Activated naive CD4-positive, alpha-beta T cell treated with anti-CD3 and anti-CD28 coated beads, Interleukin-2, amount 10 ng/mL, durations not matched to agents 7 days and 5 days (primary cell): ENCODE data around the gene PRL.

Source experiments
- CTCF ChIA-PET: fragments of 350-600 bp; sonication (Branson Sonifier 250); formaldehyde crosslinking; loops from one replicate; lab custom pipeline; 2021; ENCODE audit warnings: antibody characterized with exemption; lab: Charles Lee
- DNase-seq: peaks from one replicate; pipeline ENCODE4 v3.0.0-alpha.2; 2020
- H3K27ac Mint-ChIP-seq: one replicate; pipeline ENCODE4 v1.8.0; 2021; ENCODE audit warnings: mild to moderate bottlenecking, moderate library complexity, mixed read lengths
- H3K27me3 Mint-ChIP-seq: one replicate; pipeline ENCODE4 v1.8.0; 2021; ENCODE audit warnings: mild to moderate bottlenecking, mixed read lengths
- H3K36me3 Mint-ChIP-seq: one replicate; pipeline ENCODE4 v1.8.0; 2021; ENCODE audit warnings: mixed read lengths
- H3K4me1 Mint-ChIP-seq: one replicate; pipeline ENCODE4 v1.8.0; 2021; ENCODE audit warnings: mixed read lengths
- H3K4me3 Mint-ChIP-seq: one replicate; pipeline ENCODE4 v1.8.0; 2021; ENCODE audit warnings: mild to moderate bottlenecking, moderate library complexity, mixed read lengths
- H3K9me3 Mint-ChIP-seq: one replicate; pipeline ENCODE4 v1.8.0; 2021; ENCODE audit warnings: mixed read lengths

PRL gene

DNA sequence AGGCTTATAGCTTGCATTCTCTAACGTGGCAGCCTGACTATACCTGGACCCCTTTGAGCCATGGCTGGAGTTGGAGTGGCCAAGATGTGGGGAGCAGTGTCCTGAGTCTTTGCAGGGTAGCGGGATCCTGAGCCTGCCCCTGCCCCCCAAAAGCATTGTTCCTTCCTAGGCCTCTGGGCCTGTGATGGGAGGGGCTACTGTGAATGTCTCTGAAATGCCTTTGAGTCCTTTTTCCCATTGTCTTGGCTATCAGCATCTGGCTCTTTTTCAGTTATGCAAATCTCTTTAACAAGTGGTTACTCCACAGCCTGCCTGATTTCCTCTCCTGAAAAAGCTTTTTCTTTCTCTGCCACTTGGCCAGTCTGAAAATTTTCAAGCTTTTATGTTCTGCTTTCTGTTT, 17.0 kb upstream of the PRL start:
- DNase-seq = no peak
- Mint-ChIP-seq H3K4me3 (no peak overlapping the region), H3K4me1 (no peaks in the 10 kb centered on the region), H3K27me3 (no peaks in the 10 kb centered on the region), H3K27ac (no peak overlapping the region), H3K36me3 (no peaks in the 10 kb centered on the region), H3K9me3 (peaks cover 21% of the 10 kb centered on the region)
- CTCF ChIA-PET = no interaction called here

DNA sequence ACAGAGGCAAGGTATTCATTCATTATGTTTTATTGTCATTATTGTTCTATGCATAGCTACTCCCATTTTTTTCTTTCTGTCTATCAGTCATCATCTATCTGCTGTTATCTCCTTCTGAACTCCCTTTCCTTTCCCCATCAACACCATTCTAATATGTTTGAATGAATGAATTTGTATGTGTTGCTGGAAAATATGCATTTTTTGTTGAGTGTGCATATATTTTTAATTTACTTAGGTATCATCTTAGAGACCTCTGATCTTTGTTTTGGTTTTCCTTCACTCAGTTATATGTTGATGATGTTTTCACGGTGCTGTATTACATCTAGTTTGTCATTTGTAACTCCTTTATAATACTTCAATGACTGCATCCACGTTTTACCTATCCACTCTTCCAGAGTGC, 12.1 kb upstream of the PRL start:
- H3K9me3 Mint-ChIP-seq = peaks cover 8% of the 10 kb centered on the region

DNA sequence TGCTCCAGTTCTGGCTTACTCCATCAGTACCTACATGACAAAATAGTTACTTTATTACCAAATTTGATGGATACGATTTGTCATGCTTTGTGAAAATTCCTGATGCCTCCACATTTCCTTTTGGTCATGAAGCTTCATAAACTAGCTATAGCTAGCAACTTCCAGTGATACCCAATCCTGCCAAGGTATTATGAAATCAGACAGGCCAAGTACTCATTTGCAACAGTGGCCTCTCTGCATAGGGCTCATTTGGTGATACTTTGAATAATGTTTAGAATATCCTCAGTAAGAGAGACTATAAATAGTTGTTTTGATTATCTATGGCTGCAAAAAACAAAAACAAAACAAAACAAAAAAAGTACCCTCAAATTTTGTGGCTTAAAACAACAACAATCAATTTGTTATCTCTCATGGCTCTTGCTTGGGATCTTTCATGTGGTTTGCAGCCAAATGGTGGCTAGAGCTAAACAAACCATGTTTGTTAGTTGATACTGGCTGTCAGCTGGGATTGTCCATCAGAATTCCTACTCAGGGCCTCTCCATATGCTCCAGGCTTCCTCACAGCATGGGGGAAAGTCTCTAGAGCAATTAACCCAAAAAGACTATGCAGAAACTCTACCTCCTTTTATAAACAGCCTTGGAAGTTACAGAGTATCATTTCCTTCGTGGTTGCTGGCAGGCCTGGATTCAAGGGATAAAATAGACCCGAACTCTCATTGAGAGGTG, 10.1 kb upstream of the PRL start:
- H3K27me3 Mint-ChIP-seq = no peaks in the 10 kb centered on the region
- no peak overlapping the region for H3K27ac Mint-ChIP-seq
- no peak overlapping the region for H3K4me3 Mint-ChIP-seq
- no peak for DNase-seq
- no peaks in the 10 kb centered on the region for H3K4me1 Mint-ChIP-seq
- peaks cover 6% of the 10 kb centered on the region for H3K9me3 Mint-ChIP-seq
- CTCF ChIA-PET = no interaction called here
- no peaks in the 10 kb centered on the region for H3K36me3 Mint-ChIP-seq

More for the DNA sequence above, 12.1 kb upstream of the PRL start:
- CTCF ChIA-PET = no interaction called here
- DNase-seq = no peak
- H3K27ac Mint-ChIP-seq = no peak overlapping the region
- no peaks in the 10 kb centered on the region for H3K36me3 Mint-ChIP-seq
- no peak overlapping the region for H3K4me3 Mint-ChIP-seq
- no peaks in the 10 kb centered on the region for H3K27me3 Mint-ChIP-seq
- no peaks in the 10 kb centered on the region for H3K4me1 Mint-ChIP-seq

DNA sequence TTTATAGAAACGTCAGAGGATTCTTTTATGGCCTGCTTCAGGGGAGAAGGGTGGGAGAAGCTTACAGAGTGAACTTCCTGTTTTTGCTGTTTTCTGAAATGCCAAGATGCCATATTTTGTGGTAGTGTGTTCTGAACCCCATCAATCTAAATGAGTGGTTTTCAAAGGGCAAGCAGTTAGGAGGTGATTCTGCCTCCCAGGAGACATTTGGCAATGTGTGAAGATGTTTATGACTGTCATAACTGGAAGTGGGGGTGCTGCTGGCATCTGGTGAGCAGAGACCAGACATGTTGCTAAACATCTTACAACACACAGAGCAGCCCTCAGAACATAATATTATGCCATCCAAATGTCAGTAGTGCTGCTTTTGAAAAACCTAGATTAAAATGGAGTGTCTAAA, 6.0 kb upstream of the PRL start:
- H3K36me3 Mint-ChIP-seq = no peaks in the 10 kb centered on the region
- no peak for DNase-seq
- H3K9me3 Mint-ChIP-seq = no peaks in the 10 kb centered on the region
- H3K27ac Mint-ChIP-seq = no peak overlapping the region
- H3K4me3 Mint-ChIP-seq = no peak overlapping the region
- CTCF ChIA-PET = no interaction called here
- no peaks in the 10 kb centered on the region for H3K27me3 Mint-ChIP-seq
- H3K4me1 Mint-ChIP-seq = no peaks in the 10 kb centered on the region

DNA sequence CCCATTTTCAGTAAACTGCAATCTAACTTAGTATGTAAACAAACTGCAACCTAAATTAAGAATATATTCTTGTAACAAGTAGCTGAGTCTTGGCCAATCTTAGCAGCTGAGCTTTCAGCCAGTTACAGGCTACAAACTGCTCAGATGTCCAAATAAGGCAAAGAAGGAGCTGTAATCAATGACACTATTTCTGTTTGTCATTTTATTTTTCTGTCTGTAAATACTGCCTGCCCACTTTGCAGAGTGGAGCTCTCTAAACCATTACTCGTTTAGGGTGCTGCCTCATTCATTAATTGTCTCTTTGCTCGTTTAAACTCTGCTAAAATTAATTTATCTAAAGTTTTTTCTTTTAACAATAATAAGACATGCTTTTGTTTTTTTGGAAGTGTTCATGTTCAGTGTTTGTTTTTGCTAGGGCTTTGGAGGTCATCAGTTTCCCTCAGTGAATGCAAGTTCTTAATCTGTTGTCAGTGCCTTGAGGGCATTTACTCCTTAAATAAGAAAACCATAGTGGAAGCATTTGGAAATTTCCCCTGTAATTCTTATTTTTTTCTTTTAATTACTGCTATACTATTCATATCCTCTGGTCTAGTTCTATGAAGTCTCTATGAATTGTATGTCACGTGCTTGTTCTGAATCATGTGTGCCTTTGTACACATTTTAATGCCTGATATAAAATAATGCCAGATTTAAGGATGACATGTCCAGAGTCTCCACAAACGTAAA, 3.6 kb upstream of the PRL start:
- no peak overlapping the region for H3K27ac Mint-ChIP-seq
- H3K9me3 Mint-ChIP-seq = no peaks in the 10 kb centered on the region
- H3K36me3 Mint-ChIP-seq = no peaks in the 10 kb centered on the region
- H3K4me1 Mint-ChIP-seq = no peaks in the 10 kb centered on the region
- no peak overlapping the region for H3K4me3 Mint-ChIP-seq
- no peak for DNase-seq
- CTCF ChIA-PET = no interaction called here
- H3K27me3 Mint-ChIP-seq = no peaks in the 10 kb centered on the region

DNA sequence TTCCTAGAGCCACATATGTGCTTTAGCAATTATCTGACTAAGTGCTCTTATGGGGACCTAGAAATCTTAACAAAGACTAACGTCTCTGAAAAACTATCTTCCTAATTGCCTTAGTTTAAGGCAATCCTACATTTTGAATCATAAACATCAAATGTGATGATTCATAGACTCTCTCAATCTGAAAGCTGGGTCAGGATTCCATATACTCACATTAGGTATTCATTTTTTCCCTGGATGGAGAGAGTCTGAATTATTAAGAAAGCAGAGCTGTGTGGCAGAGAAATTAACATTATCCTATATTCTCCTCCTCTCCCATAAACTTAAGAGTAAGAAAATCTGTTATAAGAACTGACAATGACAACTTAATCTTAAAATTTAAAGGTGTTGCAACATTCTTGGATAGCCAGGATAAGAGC, 1.6 kb upstream of the PRL start:
- no peaks in the 10 kb centered on the region for H3K4me1 Mint-ChIP-seq
- no peaks in the 10 kb centered on the region for H3K27me3 Mint-ChIP-seq
- no peak for DNase-seq
- no peaks in the 10 kb centered on the region for H3K36me3 Mint-ChIP-seq
- CTCF ChIA-PET = no interaction called here
- H3K27ac Mint-ChIP-seq = no peak overlapping the region
- H3K4me3 Mint-ChIP-seq = no peak overlapping the region
- no peaks in the 10 kb centered on the region for H3K9me3 Mint-ChIP-seq

DNA sequence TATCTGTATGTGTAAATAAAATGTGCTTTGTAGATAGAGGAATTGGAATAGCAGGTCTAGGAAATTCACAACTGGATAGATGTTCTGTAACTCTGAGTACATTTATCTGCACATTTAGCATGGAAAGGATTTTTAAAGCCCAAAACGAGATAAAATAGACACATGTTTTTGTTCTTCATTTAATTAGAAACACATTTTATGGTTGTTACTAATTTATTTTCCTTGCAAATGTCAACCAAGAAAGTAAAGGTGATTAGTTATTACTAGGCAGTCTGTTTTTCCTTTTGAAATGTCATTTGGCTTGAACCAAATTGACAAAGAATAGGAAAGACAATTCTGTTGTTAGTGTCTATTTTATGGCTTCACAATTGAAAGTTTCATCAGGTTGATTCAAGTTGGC, 769 bp downstream of the PRL start:
- H3K9me3 Mint-ChIP-seq = no peaks in the 10 kb centered on the region
- no peak overlapping the region for H3K27ac Mint-ChIP-seq
- no peaks in the 10 kb centered on the region for H3K27me3 Mint-ChIP-seq
- no peak overlapping the region for H3K4me3 Mint-ChIP-seq
- no peaks in the 10 kb centered on the region for H3K4me1 Mint-ChIP-seq
- DNase-seq = no peak
- CTCF ChIA-PET = no interaction called here
- no peaks in the 10 kb centered on the region for H3K36me3 Mint-ChIP-seq

DNA sequence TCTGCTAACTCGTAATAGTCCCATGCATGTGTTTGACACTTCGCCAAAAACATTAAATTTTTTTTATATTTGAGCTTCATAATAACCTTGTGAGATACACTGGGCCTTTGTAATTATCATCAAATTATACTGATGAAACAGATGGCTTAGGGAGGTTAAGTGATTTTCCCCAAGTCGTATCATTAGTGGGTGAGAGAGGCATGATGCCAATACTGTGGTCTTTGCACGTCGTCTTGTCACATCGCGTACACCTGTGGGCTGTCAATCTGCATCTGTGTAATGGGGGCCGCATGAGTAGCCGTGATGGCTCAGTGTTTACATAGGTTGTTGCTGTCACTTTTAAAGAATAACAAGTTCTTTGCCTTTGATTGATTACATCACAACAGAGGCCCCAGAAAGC, 1.7 kb downstream of the PRL start:
- Mint-ChIP-seq H3K4me3 (no peak overlapping the region), H3K27me3 (no peaks in the 10 kb centered on the region), H3K4me1 (no peaks in the 10 kb centered on the region), H3K36me3 (no peaks in the 10 kb centered on the region), H3K9me3 (no peaks in the 10 kb centered on the region), H3K27ac (no peak overlapping the region)
- CTCF ChIA-PET = no interaction called here
- DNase-seq = no peak

DNA sequence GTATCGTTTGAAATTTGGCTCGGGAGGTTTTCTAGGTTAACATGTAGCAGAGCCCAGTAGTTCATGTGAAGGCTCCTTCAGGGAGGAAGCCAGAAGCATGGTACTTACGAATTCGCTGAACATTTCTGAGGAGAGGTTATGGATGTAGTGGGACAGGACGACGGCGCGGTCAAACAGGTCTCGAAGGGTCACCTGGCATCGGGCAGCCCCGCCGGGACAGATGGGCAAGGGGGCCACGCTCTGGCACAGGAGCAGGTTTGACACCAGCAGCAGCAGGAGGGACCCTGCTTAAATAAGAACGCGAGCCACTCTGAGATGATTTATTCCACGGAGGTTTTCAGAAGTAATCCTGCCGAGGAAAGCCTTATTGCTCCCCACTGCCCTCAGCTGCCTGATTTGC, 2.5 kb downstream of the PRL start:
- CTCF ChIA-PET = no interaction called here
- Mint-ChIP-seq H3K4me3 (no peak overlapping the region), H3K27ac (no peak overlapping the region), H3K27me3 (no peaks in the 10 kb centered on the region), H3K36me3 (no peaks in the 10 kb centered on the region), H3K9me3 (no peaks in the 10 kb centered on the region), H3K4me1 (no peaks in the 10 kb centered on the region)
- no peak for DNase-seq

DNA sequence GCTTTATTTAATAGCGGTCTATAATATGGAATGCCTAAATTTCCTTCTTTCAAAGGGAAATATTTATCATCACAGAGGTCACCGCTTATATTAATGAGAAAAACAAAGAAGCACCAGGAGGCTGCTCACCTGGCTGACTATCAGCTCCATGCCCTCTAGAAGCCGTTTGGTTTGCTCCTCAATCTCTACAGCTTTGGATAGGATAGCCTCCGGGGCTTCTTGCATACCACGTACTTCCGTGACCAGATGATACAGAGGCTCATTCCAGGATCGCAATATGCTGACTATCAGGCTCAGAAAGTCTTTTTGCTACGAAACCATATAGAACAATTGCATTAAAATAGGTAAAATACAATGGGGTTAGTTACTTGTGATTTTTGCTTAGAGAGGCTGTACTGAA, 6.8 kb downstream of the PRL start:
- Mint-ChIP-seq H3K36me3 (no peaks in the 10 kb centered on the region), H3K4me3 (no peak overlapping the region), H3K27ac (no peak overlapping the region), H3K4me1 (no peaks in the 10 kb centered on the region), H3K9me3 (no peaks in the 10 kb centered on the region), H3K27me3 (no peaks in the 10 kb centered on the region)
- CTCF ChIA-PET = no interaction called here
- DNase-seq = no peak

DNA sequence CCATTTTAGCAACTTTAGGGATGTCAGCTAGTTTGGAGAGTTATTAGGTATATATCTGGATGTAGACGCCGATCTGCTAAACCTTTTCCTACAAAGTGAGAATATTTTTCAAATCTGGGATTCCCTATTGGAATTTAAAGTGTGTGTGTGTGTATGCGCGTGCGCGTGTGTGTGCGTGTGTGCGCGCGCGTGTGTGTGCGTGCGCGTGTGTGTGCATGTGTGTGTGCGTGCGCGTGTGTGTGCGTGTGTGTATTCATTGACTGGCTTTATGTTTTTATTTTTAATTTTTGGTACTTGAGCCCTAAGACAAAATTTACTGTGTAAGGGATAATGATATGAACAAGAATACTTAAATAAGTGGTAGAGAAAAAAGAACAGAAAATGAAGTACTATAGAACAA, 8.1 kb downstream of the PRL start:
- DNase-seq = no peak
- H3K9me3 Mint-ChIP-seq = peaks cover 2% of the 10 kb centered on the region
- no peaks in the 10 kb centered on the region for H3K36me3 Mint-ChIP-seq
- no peak overlapping the region for H3K4me3 Mint-ChIP-seq
- no peaks in the 10 kb centered on the region for H3K27me3 Mint-ChIP-seq
- CTCF ChIA-PET = no interaction called here
- no peak overlapping the region for H3K27ac Mint-ChIP-seq
- no peaks in the 10 kb centered on the region for H3K4me1 Mint-ChIP-seq

DNA sequence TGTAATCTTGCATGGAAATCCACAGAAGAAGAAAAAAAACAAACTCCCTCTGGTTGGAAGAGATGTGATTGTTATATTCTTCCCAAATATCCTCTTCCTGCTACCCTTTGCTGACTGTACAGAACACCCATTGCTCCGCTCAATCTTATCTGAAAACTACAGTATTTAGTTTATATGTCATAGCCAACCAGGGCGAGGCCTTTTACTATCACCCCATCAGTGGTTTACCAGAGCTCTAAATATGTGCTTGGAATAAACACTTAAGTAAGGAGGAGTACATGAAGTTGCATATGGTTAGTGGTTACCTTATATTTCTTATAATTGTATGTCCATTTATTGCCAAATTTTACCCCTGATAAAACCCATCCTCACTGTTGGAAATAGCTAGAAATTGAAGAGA, 12.2 kb downstream of the PRL start:
- peaks cover 3% of the 10 kb centered on the region for H3K9me3 Mint-ChIP-seq
- no peak overlapping the region for H3K27ac Mint-ChIP-seq
- H3K4me3 Mint-ChIP-seq = no peak overlapping the region
- CTCF ChIA-PET = no interaction called here
- DNase-seq = no peak
- H3K4me1 Mint-ChIP-seq = no peaks in the 10 kb centered on the region
- H3K36me3 Mint-ChIP-seq = no peaks in the 10 kb centered on the region
- no peaks in the 10 kb centered on the region for H3K27me3 Mint-ChIP-seq

DNA sequence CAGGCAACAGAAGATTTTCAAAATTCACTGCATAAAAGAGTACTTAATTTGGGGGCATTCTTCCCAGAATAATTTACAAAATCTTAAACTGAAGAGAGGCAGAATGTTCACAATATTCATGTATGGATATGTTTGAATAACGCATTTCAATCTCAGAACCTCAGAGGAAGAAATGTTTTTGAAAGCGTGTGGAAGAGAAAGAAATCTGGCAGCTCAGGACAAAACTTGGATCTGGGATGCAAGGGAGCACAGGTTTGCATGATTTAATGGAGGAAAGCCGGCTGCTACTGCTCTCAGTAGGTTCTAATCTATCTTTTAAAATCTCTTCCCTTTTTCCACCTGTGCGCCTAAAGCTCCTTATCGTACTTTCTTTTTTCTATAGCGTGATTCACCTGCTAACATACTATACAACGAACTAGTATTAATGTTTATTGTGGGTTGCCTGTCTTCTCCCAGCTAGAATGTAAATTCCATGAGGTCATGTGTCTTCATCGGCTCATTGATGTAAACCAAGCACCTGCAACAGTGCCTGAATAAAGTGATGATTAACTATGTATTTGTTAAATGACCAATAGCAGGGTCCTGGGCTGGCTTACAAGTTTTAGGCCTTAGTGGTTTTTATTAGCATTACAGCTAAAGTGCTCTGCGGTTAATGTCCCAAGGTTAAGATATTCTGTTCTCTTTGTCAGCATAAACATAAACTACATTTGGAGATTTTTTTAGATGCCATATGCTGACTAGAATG, 15.3 kb downstream of the PRL start:
- peaks cover 5% of the 10 kb centered on the region for H3K9me3 Mint-ChIP-seq
- no peaks in the 10 kb centered on the region for H3K27me3 Mint-ChIP-seq
- no peak for DNase-seq
- CTCF ChIA-PET = no interaction called here
- no peaks in the 10 kb centered on the region for H3K4me1 Mint-ChIP-seq
- no peaks in the 10 kb centered on the region for H3K36me3 Mint-ChIP-seq
- no peak overlapping the region for H3K27ac Mint-ChIP-seq
- H3K4me3 Mint-ChIP-seq = no peak overlapping the region

DNA sequence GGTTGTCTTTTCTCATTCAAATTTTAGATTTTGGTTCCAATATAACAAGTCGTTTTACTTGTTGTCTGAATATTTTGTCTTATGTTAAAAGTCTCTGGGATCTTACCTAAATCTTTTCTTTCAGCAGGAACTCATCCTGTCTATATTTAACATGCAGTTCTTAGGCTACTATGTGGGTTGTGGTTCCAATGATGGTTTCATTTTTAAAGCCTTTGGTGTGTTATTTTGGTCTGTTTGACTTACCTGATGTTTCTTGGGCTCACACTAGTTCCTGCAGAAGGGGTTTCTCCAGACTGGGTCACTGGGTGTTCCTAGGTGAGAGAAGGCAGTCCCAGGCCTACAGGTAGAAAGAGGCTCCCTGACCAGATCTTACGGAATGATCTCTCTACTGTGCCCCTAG, 17.4 kb downstream of the PRL start:
- Mint-ChIP-seq H3K36me3 (no peaks in the 10 kb centered on the region), H3K9me3 (peaks cover 5% of the 10 kb centered on the region), H3K27me3 (no peaks in the 10 kb centered on the region), H3K27ac (no peak overlapping the region), H3K4me3 (no peak overlapping the region), H3K4me1 (no peaks in the 10 kb centered on the region)
- no peak for DNase-seq
- CTCF ChIA-PET = no interaction called here

DNA sequence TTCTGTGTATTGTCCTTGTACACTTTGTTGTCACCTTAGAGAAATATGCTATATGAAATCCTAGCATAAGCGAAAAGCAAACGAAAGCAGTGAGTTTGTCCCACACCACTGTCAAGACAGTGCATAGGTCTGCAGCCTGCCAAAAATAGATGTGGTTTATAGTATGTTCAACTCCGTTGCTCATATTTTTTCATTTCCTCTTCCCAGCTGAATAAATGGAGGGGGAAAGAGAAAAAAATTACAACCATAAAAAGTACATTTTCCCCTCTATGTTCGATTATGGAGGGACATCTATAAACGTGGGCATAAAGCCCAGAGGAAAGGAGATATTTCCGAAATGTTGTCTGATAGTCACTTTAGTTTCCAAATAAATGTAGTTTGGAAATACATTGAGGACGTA, 25.8 kb downstream of the PRL start:
- CTCF ChIA-PET = interaction anchor here (0.7 kb wide), 1 partner anchor 98 kb away, joined by 3 read pairs; no protein-coding TSS in a partner anchor
- no peak for DNase-seq
- no peaks in the 10 kb centered on the region for H3K36me3 Mint-ChIP-seq
- peaks cover 2% of the 10 kb centered on the region for H3K9me3 Mint-ChIP-seq
- no peak overlapping the region for H3K27ac Mint-ChIP-seq
- H3K4me1 Mint-ChIP-seq = no peaks in the 10 kb centered on the region
- no peaks in the 10 kb centered on the region for H3K27me3 Mint-ChIP-seq
- no peak overlapping the region for H3K4me3 Mint-ChIP-seq
